Ishikawa (cell line): ENCODE data around the gene DERA.

ENCODE experiments used
- CEBPB ChIP-seq: IDR thresholded peaks from 2 replicates; pipeline ENCODE4 v1.6.1; 2012
- CREB1 ChIP-seq: IDR thresholded peaks from 2 replicates; pipeline ENCODE4 v1.6.1; 2012; ENCODE audit warnings: low read depth
- EGR1 ChIP-seq: IDR thresholded peaks from 2 replicates; pipeline ENCODE4 v1.6.1; 2012
- EP300 ChIP-seq: IDR thresholded peaks from 2 replicates; pipeline ENCODE4 v1.6.1; 2012; ENCODE audit warnings: borderline replicate concordance
- FOXM1 ChIP-seq: IDR thresholded peaks from 2 replicates; pipeline ENCODE4 v1.6.1; 2012; ENCODE audit warnings: low read depth, borderline replicate concordance
- NFIC ChIP-seq: IDR thresholded peaks from 2 replicates; pipeline ENCODE4 v1.6.1; 2012
- RAD21 ChIP-seq: IDR thresholded peaks from 2 replicates; pipeline ENCODE4 v1.6.1; 2012; ENCODE audit warnings: low read depth
- TAF1 ChIP-seq: IDR thresholded peaks from 2 replicates; pipeline ENCODE4 v1.6.1; 2012; ENCODE audit warnings: low read depth, mild to moderate bottlenecking
- TCF12 ChIP-seq: IDR thresholded peaks from 2 replicates; pipeline ENCODE4 v1.6.1; 2012; ENCODE audit warnings: low read depth
- TEAD4 ChIP-seq: IDR thresholded peaks from 2 replicates; pipeline ENCODE4 v1.6.1; 2012
- YY1 ChIP-seq: IDR thresholded peaks from 2 replicates; pipeline ENCODE4 v1.6.1; 2012; ENCODE audit warnings: low read depth
- ZBTB7A ChIP-seq: IDR thresholded peaks from 2 replicates; pipeline ENCODE4 v1.6.1; 2012; ENCODE audit warnings: low read depth
- TF ChIP-seq, protein P1 (sequence below): IDR thresholded peaks from 2 replicates; pipeline ENCODE4 v1.6.1; 2012; ENCODE audit warnings: low read depth, mild to moderate bottlenecking
- TF ChIP-seq, protein P2 (sequence below): IDR thresholded peaks from 2 replicates; pipeline ENCODE4 v1.6.1; 2012
- TF ChIP-seq, protein P3 (sequence below): IDR thresholded peaks from 2 replicates; pipeline ENCODE4 v1.6.1; 2012

The DERA gene

DNA sequence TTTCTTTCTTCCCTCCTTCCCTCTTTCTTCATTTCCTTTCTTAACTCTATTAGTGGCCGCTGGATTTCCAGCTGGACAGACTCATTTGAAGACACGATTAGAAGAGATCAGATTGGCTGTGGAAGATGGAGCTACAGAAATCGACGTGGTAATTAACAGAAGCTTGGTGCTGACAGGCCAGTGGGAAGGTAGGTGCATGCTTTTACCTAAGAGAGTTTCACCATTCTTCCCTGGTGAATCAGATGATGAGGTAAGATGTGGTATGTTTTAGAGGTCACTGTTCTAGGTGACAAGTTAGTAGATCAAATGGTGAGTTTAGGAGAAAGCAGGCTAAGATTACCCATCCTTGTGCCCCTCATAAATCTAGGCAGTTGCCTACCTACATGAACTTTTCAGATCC, 51.6 kb downstream of the DERA start:
- TF ChIP-seq, protein P1, sequence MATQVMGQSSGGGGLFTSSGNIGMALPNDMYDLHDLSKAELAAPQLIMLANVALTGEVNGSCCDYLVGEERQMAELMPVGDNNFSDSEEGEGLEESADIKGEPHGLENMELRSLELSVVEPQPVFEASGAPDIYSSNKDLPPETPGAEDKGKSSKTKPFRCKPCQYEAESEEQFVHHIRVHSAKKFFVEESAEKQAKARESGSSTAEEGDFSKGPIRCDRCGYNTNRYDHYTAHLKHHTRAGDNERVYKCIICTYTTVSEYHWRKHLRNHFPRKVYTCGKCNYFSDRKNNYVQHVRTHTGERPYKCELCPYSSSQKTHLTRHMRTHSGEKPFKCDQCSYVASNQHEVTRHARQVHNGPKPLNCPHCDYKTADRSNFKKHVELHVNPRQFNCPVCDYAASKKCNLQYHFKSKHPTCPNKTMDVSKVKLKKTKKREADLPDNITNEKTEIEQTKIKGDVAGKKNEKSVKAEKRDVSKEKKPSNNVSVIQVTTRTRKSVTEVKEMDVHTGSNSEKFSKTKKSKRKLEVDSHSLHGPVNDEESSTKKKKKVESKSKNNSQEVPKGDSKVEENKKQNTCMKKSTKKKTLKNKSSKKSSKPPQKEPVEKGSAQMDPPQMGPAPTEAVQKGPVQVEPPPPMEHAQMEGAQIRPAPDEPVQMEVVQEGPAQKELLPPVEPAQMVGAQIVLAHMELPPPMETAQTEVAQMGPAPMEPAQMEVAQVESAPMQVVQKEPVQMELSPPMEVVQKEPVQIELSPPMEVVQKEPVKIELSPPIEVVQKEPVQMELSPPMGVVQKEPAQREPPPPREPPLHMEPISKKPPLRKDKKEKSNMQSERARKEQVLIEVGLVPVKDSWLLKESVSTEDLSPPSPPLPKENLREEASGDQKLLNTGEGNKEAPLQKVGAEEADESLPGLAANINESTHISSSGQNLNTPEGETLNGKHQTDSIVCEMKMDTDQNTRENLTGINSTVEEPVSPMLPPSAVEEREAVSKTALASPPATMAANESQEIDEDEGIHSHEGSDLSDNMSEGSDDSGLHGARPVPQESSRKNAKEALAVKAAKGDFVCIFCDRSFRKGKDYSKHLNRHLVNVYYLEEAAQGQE = no peak
- TF ChIP-seq EGR1 = no peak
- TF ChIP-seq RAD21 = no peak
- TF ChIP-seq, protein P2, sequence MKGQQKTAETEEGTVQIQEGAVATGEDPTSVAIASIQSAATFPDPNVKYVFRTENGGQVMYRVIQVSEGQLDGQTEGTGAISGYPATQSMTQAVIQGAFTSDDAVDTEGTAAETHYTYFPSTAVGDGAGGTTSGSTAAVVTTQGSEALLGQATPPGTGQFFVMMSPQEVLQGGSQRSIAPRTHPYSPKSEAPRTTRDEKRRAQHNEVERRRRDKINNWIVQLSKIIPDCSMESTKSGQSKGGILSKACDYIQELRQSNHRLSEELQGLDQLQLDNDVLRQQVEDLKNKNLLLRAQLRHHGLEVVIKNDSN = no peak
- TF ChIP-seq YY1 = no peak
- no peak for TF ChIP-seq TAF1
- TF ChIP-seq CEBPB = no peak
- TF ChIP-seq TCF12 = no peak
- TF ChIP-seq ZBTB7A = no peak
- TF ChIP-seq CREB1 = no peak
- TF ChIP-seq EP300 = no peak
- TF ChIP-seq TEAD4 = no peak
- TF ChIP-seq FOXM1 = no peak
- no peak for TF ChIP-seq NFIC
- TF ChIP-seq, protein P3, sequence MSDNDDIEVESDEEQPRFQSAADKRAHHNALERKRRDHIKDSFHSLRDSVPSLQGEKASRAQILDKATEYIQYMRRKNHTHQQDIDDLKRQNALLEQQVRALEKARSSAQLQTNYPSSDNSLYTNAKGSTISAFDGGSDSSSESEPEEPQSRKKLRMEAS = no peak

DNA sequence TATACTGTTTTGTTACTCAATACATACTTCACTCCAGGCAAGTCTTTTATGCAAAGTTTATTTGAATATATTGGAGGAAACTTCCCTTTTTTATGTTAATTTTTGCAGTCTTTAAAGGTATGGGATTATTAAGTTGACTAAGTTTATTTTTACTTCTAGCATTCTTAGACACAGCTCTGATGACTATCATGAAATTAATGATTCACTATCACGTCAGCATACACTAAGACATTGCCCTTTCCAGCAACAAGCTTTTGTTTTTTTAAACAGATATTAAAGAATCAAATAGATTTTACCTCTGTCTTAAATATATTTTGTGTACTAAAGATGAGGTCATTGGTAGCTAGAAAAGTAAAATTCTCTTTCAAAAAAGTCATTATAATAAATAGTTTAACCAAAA, 52.1 kb downstream of the DERA start:
- TF ChIP-seq TCF12 (no peak), YY1 (no peak), EP300 (no peak), NFIC (no peak), TEAD4 (no peak), ZBTB7A (no peak), CREB1 (no peak), RAD21 (no peak), FOXM1 (no peak)
- TF ChIP-seq, protein P2 = no peak
- TF ChIP-seq, protein P1 = no peak
- TF ChIP-seq, protein P3 = no peak

DNA sequence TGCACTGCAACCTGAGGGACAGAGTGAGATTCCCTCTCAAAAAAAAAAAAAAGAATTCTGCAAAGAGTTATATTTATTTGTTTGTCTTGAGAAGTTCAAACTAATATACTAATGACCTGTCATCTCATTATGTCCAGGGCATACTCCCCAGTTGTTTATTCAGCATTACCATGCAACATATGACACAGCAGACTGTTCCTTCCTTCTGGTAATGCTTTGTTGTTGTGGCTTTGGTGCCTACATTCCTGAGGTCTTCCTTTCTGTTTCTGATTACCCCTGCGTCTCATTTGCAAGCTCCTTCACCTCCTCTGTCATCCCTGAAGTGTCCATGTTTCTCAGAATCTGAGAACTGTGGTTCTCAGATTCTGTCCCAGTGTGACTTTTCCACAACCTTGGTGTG, 55.3 kb downstream of the DERA start:
- TF ChIP-seq CEBPB (no peak), RAD21 (no peak), YY1 (no peak), TEAD4 (no peak), TCF12 (no peak), EP300 (no peak), NFIC (no peak), EGR1 (no peak), TAF1 (no peak), FOXM1 (no peak), CREB1 (no peak), ZBTB7A (no peak)
- TF ChIP-seq, protein P3 = no peak
- TF ChIP-seq, protein P2 = no peak
- TF ChIP-seq, protein P1 = no peak

DNA sequence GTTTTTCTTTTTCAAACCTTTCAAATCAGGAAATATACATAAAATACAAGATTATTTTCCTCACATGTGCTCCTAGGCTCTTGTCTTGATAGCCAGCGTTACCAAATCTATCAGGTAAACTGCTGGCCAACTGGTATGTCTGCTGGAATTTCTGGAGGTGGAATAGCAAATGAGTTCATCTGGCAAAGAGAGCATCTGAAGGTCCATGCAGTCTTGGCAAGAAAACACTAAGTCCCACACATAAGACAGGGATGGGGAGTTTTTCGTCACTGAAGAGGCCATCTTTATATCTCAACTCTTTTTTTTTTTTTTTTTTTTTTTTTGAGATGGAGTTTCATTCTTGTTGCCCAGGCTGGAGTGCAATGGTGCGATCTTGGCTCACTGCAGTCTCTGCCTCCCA, 60.1 kb downstream of the DERA start:
- TF ChIP-seq YY1 (no peak), FOXM1 (no peak), EP300 (no peak)
- TF ChIP-seq, protein P1 = no peak
